Mesendoderm (in vitro differentiated cells): ENCODE data around the gene ALPL.

ENCODE experiments used
- DNase-seq: peaks from one replicate; pipeline ENCODE4 v3.0.0; 2013
- H2AK5ac ChIP-seq: 2 replicates; pipeline ENCODE4 v1.6.1; 2013; ENCODE audit warnings: low read length, inconsistent platforms
- H2BK120ac ChIP-seq: 2 replicates; pipeline ENCODE4 v1.6.1; 2013; ENCODE audit warnings: low read depth, mild to moderate bottlenecking, low read length, moderate library complexity, mixed read lengths
- H2BK15ac ChIP-seq: replicated peaks from 2 replicates; pipeline ENCODE4 v1.6.1; 2013; ENCODE audit warnings: low read depth, mild to moderate bottlenecking, moderate library complexity
- H2BK5ac ChIP-seq: 2 replicates; pipeline ENCODE4 v1.6.1; 2013; ENCODE audit warnings: low read length, inconsistent platforms
- H3K18ac ChIP-seq: 2 replicates; pipeline ENCODE4 v1.6.1; 2013; ENCODE audit warnings: mild to moderate bottlenecking, low read length, mixed read lengths
- H3K23ac ChIP-seq: one replicate; pipeline ENCODE4 v1.6.1; 2013; ENCODE audit warnings: low read length
- H3K27ac ChIP-seq: 2 replicates; pipeline ENCODE4 v1.5.1; 2013; ENCODE audit warnings: low read depth, mild to moderate bottlenecking, inconsistent platforms, low read length, moderate library complexity
- H3K27me3 ChIP-seq: 2 replicates; pipeline ENCODE4 v1.6.1; 2013; ENCODE audit warnings: low read length, control low read depth, mild to moderate bottlenecking, inconsistent platforms; ENCODE audit not compliant: insufficient read depth, poor library complexity
- H3K36me3 ChIP-seq: 2 replicates; pipeline ENCODE4 v1.6.1; 2013; ENCODE audit warnings: low read length, inconsistent platforms; ENCODE audit not compliant: control insufficient read depth, insufficient read depth
- H3K4ac ChIP-seq: one replicate; pipeline ENCODE4 v1.6.1; 2013; ENCODE audit warnings: low read depth, mild to moderate bottlenecking, low read length, moderate library complexity
- H3K4me1 ChIP-seq: 2 replicates; pipeline ENCODE4 v1.6.1; 2013; ENCODE audit warnings: low read depth, low read length, inconsistent platforms; ENCODE audit not compliant: control insufficient read depth
- H3K4me2 ChIP-seq: 2 replicates; pipeline ENCODE4 v1.6.1; 2013; ENCODE audit warnings: low read length
- H3K4me3 ChIP-seq: 2 replicates; pipeline ENCODE4 v1.5.1; 2013; ENCODE audit warnings: mild to moderate bottlenecking, low read length
- H3K56ac ChIP-seq: one replicate; pipeline ENCODE4 v1.6.1; 2013; ENCODE audit warnings: low read length
- H3K79me1 ChIP-seq: 2 replicates; pipeline ENCODE4 v1.6.1; 2013; ENCODE audit warnings: low read length, inconsistent platforms
- H3K79me2 ChIP-seq: 2 replicates; pipeline ENCODE4 v1.6.1; 2013; ENCODE audit warnings: mild to moderate bottlenecking, low read length; ENCODE audit not compliant: control insufficient read depth, insufficient read depth
- H3K9ac ChIP-seq: 2 replicates; pipeline ENCODE4 v1.6.1; 2013; ENCODE audit warnings: low read length, inconsistent platforms
- H4K5ac ChIP-seq: one replicate; pipeline ENCODE4 v1.6.1; 2013; ENCODE audit warnings: low read length
- H4K8ac ChIP-seq: one replicate; pipeline ENCODE4 v1.6.1; 2013; ENCODE audit warnings: low read depth, mild to moderate bottlenecking, control low read depth, low read length, moderate library complexity
- WGBS: extraction: QIAGEN DNeasy Blood & Tissue Kit; methylation state at CpG from one replicate; pipeline ENCODE4 v1.1.7; 2013; ENCODE audit warnings: low lambda C conversion rate, missing lambda C conversion rate; ENCODE audit not compliant: insufficient coverage; ENCODE audit errors: extremely low coverage; 5-methylcytosine and 5-hydroxymethylcytosine counted together

Gene ALPL

GRCh38 chr1:21618561-21619374 is 109.5 kb downstream of the ALPL start:
- H3K27ac ChIP-seq = no peak overlapping the region

GRCh38 chr1:21619375-21619947 is 110.2 kb downstream of the ALPL start:
- Histone ChIP-seq H3K36me3 (no peaks in the 10 kb centered on the region), H4K8ac (no peak overlapping the region), H3K18ac (no peak overlapping the region), H3K4me1 (peaks cover 7% of the 10 kb centered on the region), H3K23ac (no peak overlapping the region), H3K27me3 (no peaks in the 10 kb centered on the region), H4K5ac (no peak overlapping the region), H2AK5ac (no peak overlapping the region), H3K4me2 (no peak overlapping the region), H3K9ac (peak overlapping the region; percentile 6), H3K27ac (no peak overlapping the region), H3K79me2 (no peaks in the 10 kb centered on the region), H2BK15ac (no peak overlapping the region), H3K56ac (peak overlapping the region; percentile 76), H2BK5ac (no peak overlapping the region), H2BK120ac (no peak overlapping the region), H3K4ac (no peak overlapping the region), H3K4me3 (no peak overlapping the region), H3K79me1 (no peaks in the 10 kb centered on the region)
- no CpG with 5 or more reads among the region's 7 CpGs for WGBS
- DNase-seq = no peak

More at GRCh38 chr1:21618561-21619374, 109.5 kb downstream of the ALPL start:
- H2BK120ac ChIP-seq = no peak overlapping the region
- no peak overlapping the region for H2BK15ac ChIP-seq
- no peaks in the 10 kb centered on the region for H3K79me2 ChIP-seq
- peaks cover 7% of the 10 kb centered on the region for H3K4me1 ChIP-seq
- H2BK5ac ChIP-seq = no peak overlapping the region
- H3K4me3 ChIP-seq = no peak overlapping the region
- DNase-seq = no peak
- no CpG with 5 or more reads among the region's 22 CpGs for WGBS
- H3K36me3 ChIP-seq = no peaks in the 10 kb centered on the region
- H3K9ac ChIP-seq = peak overlapping the region; percentile 47
- peak overlapping the region; percentile 76 for H3K56ac ChIP-seq
- H3K23ac ChIP-seq = peak overlapping the region; percentile 76
- H3K27me3 ChIP-seq = no peaks in the 10 kb centered on the region
- H3K4me2 ChIP-seq = peak overlapping the region; percentile 30
- no peak overlapping the region for H4K5ac ChIP-seq
- no peak overlapping the region for H2AK5ac ChIP-seq
- H3K79me1 ChIP-seq = no peaks in the 10 kb centered on the region
- no peak overlapping the region for H3K4ac ChIP-seq
- no peak overlapping the region for H3K18ac ChIP-seq
- H4K8ac ChIP-seq = no peak overlapping the region

- no peaks in the 10 kb centered on the region for H3K79me2 ChIP-seq
- no peak overlapping the region for H3K9ac ChIP-seq
- H3K27ac ChIP-seq = no peak overlapping the region
- H2AK5ac ChIP-seq = no peak overlapping the region
- no peak overlapping the region for H3K4me2 ChIP-seq
- H3K36me3 ChIP-seq = no peaks in the 10 kb centered on the region
- H3K4ac ChIP-seq = no peak overlapping the region
- no peak overlapping the region for H2BK120ac ChIP-seq
- H2BK15ac ChIP-seq = no peak overlapping the region
- H3K18ac ChIP-seq = no peak overlapping the region
- H4K5ac ChIP-seq = no peak overlapping the region
- no peaks in the 10 kb centered on the region for H3K79me1 ChIP-seq
- H3K4me3 ChIP-seq = no peak overlapping the region
- no peak for DNase-seq
- H3K23ac ChIP-seq = no peak overlapping the region
- no peak overlapping the region for H3K56ac ChIP-seq
- no peak overlapping the region for H2BK5ac ChIP-seq
- no peak overlapping the region for H4K8ac ChIP-seq
- H3K27me3 ChIP-seq = no peaks in the 10 kb centered on the region
- H3K4me1 ChIP-seq = peaks cover 7% of the 10 kb centered on the region
- WGBS = no CpG with 5 or more reads among the region's 12 CpGs
Observed at GRCh38 chr1:21620011-21620410, 110.8 kb downstream of the ALPL start.

- H3K56ac ChIP-seq = no peak overlapping the region
- H3K4me1 ChIP-seq = peaks cover 7% of the 10 kb centered on the region
- H3K79me1 ChIP-seq = no peaks in the 10 kb centered on the region
- H4K5ac ChIP-seq = no peak overlapping the region
- no peak overlapping the region for H2AK5ac ChIP-seq
- no peak overlapping the region for H4K8ac ChIP-seq
- no peaks in the 10 kb centered on the region for H3K36me3 ChIP-seq
- no peaks in the 10 kb centered on the region for H3K79me2 ChIP-seq
- H3K9ac ChIP-seq = no peak overlapping the region
- H2BK15ac ChIP-seq = no peak overlapping the region
- no CpG with 5 or more reads among the region's 16 CpGs for WGBS
- H3K18ac ChIP-seq = no peak overlapping the region
- H3K4ac ChIP-seq = no peak overlapping the region
- no peak overlapping the region for H3K4me3 ChIP-seq
- H3K27me3 ChIP-seq = no peaks in the 10 kb centered on the region
- H3K4me2 ChIP-seq = no peak overlapping the region
- H2BK120ac ChIP-seq = no peak overlapping the region
- H3K23ac ChIP-seq = no peak overlapping the region
- H3K27ac ChIP-seq = no peak overlapping the region
- DNase-seq = no peak
- no peak overlapping the region for H2BK5ac ChIP-seq
Observed at GRCh38 chr1:21620496-21620895, 111.3 kb downstream of the ALPL start.

- Histone ChIP-seq H3K79me1 (no peaks in the 10 kb centered on the region), H3K27me3 (no peaks in the 10 kb centered on the region), H3K18ac (no peak overlapping the region), H3K4me3 (no peak overlapping the region), H3K36me3 (no peaks in the 10 kb centered on the region), H3K79me2 (no peaks in the 10 kb centered on the region), H3K4me2 (no peak overlapping the region), H3K23ac (no peak overlapping the region), H2BK120ac (no peak overlapping the region), H2AK5ac (no peak overlapping the region), H2BK15ac (no peak overlapping the region), H3K4ac (no peak overlapping the region), H3K56ac (no peak overlapping the region), H2BK5ac (no peak overlapping the region), H3K9ac (no peak overlapping the region), H4K8ac (no peak overlapping the region), H3K27ac (no peak overlapping the region), H3K4me1 (peaks cover 7% of the 10 kb centered on the region), H4K5ac (no peak overlapping the region)
- DNase-seq = no peak
- no CpG with 5 or more reads among the region's 7 CpGs for WGBS
Observed at GRCh38 chr1:21621051-21621450, 111.8 kb downstream of the ALPL start.
